HG03575 (cell line): ENCODE data around the gene STK32B.

Experiments
- ATAC-seq: cut with Tn5 transposase; IDR thresholded peaks from one replicate; pipeline ENCODE4 v1.9.1; 2021; ENCODE audit not compliant: unreplicated experiment, insufficient number of reproducible peaks, low FRiP score; ENCODE audit errors: extremely low read depth

STK32B gene

GRCh38 chr4:5365071-5366008 is 314.1 kb downstream of the STK32B start:
- ATAC-seq = no peak

GRCh38 chr4:5366009-5366386 is 314.7 kb downstream of the STK32B start:
- ATAC-seq = no peak

GRCh38 chr4:5366421-5366820 is 315.1 kb downstream of the STK32B start:
- no peak for ATAC-seq

GRCh38 chr4:5368426-5368825 is 317.1 kb downstream of the STK32B start:
- no peak for ATAC-seq

GRCh38 chr4:5370286-5370685 is 319.0 kb downstream of the STK32B start:
- no peak for ATAC-seq

GRCh38 chr4:5371415-5372190 is 320.3 kb downstream of the STK32B start:
- ATAC-seq = no peak

- ATAC-seq = no peak
Observed at GRCh38 chr4:5372198-5372597, 320.9 kb downstream of the STK32B start.

GRCh38 chr4:5373327-5373726 is 322.0 kb downstream of the STK32B start:
- ATAC-seq = no peak

- ATAC-seq = no peak
Observed at GRCh38 chr4:5374592-5374991, 323.3 kb downstream of the STK32B start.

GRCh38 chr4:5374994-5375393 is 323.7 kb downstream of the STK32B start:
- ATAC-seq = no peak

- no peak for ATAC-seq
Observed at GRCh38 chr4:5376015-5376414, 324.7 kb downstream of the STK32B start.

- ATAC-seq = no peak
Observed at GRCh38 chr4:5378002-5378401, 326.7 kb downstream of the STK32B start.

GRCh38 chr4:5379895-5380294 is 328.6 kb downstream of the STK32B start:
- ATAC-seq = no peak

- no peak for ATAC-seq
Observed at GRCh38 chr4:5381961-5382441, 330.7 kb downstream of the STK32B start.

GRCh38 chr4:5383191-5383980 is 332.1 kb downstream of the STK32B start:
- no peak for ATAC-seq

GRCh38 chr4:5385741-5386311 is 334.5 kb downstream of the STK32B start:
- ATAC-seq = no peak

GRCh38 chr4:5386921-5387320 is 335.6 kb downstream of the STK32B start:
- ATAC-seq = no peak

GRCh38 chr4:5387457-5387856 is 336.2 kb downstream of the STK32B start:
- no peak for ATAC-seq

GRCh38 chr4:5389756-5390310 is 338.6 kb downstream of the STK32B start:
- ATAC-seq = no peak
